B cell (primary cell): ENCODE results near the gene MAF.

Experiments used
- CTCF ChIP-seq: fragments of 200-600 bp; IDR thresholded peaks from one replicate; pipeline ENCODE4 v1.8.0; 2022; ENCODE audit warnings: antibody characterized with exemption, mild to moderate bottlenecking
- EZH2 ChIP-seq: IDR thresholded peaks from 2 replicates; pipeline ENCODE4 v1.6.1; 2012; ENCODE audit warnings: borderline replicate concordance, low read depth, mild to moderate bottlenecking, moderate library complexity, low read length; ENCODE audit not compliant: insufficient read depth, poor library complexity, severe bottlenecking

GRCh38 chr16:79625738-79626137, 25.2 kb upstream of the MAF start:
- TF ChIP-seq EZH2: no peak
- TF ChIP-seq CTCF: no peak
